Nephron progenitor cell (in vitro differentiated cells): ENCODE results near the gene NR4A1.

Experiments used
- DNase-seq: peaks from one replicate; pipeline ENCODE4 v3.0.0; 2021
- H3K27ac Mint-ChIP-seq: 2 replicates; pipeline ENCODE4 v1.8.0; 2021; ENCODE audit warnings: mild to moderate bottlenecking, moderate library complexity, mixed read lengths
- H3K27me3 Mint-ChIP-seq: 2 replicates; pipeline ENCODE4 v1.8.0; 2021; ENCODE audit warnings: mild to moderate bottlenecking, low read depth, mixed read lengths; ENCODE audit not compliant: poor library complexity
- H3K36me3 Mint-ChIP-seq: 2 replicates; pipeline ENCODE4 v1.8.0; 2021; ENCODE audit warnings: low read depth, mixed read lengths
- H3K4me1 Mint-ChIP-seq: 2 replicates; pipeline ENCODE4 v1.8.0; 2021; ENCODE audit warnings: mixed read lengths
- H3K4me3 Mint-ChIP-seq: 2 replicates; pipeline ENCODE4 v1.8.0; 2021; ENCODE audit warnings: mild to moderate bottlenecking, moderate library complexity, mixed read lengths
- H3K9me3 Mint-ChIP-seq: 2 replicates; pipeline ENCODE4 v1.8.0; 2021; ENCODE audit warnings: mild to moderate bottlenecking, moderate library complexity, mixed read lengths
- TF ChIP-seq, protein P1 (sequence below): fragments of 200-600 bp; sonication (generic); IDR thresholded peaks from 2 replicates; pipeline ENCODE4 v1.5.0; 2021; ENCODE audit warnings: antibody characterized with exemption

Gene NR4A1

GRCh38 chr12:52049286-52049685 lies 2.0 kb upstream of the NR4A1 start:
- H3K27me3 Mint-ChIP-seq = peaks cover 21% of the 10 kb centered on the region
- no peak for DNase-seq
- TF ChIP-seq, protein P1, sequence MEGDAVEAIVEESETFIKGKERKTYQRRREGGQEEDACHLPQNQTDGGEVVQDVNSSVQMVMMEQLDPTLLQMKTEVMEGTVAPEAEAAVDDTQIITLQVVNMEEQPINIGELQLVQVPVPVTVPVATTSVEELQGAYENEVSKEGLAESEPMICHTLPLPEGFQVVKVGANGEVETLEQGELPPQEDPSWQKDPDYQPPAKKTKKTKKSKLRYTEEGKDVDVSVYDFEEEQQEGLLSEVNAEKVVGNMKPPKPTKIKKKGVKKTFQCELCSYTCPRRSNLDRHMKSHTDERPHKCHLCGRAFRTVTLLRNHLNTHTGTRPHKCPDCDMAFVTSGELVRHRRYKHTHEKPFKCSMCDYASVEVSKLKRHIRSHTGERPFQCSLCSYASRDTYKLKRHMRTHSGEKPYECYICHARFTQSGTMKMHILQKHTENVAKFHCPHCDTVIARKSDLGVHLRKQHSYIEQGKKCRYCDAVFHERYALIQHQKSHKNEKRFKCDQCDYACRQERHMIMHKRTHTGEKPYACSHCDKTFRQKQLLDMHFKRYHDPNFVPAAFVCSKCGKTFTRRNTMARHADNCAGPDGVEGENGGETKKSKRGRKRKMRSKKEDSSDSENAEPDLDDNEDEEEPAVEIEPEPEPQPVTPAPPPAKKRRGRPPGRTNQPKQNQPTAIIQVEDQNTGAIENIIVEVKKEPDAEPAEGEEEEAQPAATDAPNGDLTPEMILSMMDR = no peak
- no peak overlapping the region for H3K27ac Mint-ChIP-seq
- H3K36me3 Mint-ChIP-seq = no peaks in the 10 kb centered on the region
- H3K9me3 Mint-ChIP-seq = no peaks in the 10 kb centered on the region
- peaks cover 32% of the 10 kb centered on the region for H3K4me1 Mint-ChIP-seq
- peak overlapping the region; percentile 87 for H3K4me3 Mint-ChIP-seq

GRCh38 chr12:52049688-52050087 lies 1.6 kb upstream of the NR4A1 start:
- TF ChIP-seq, protein P1 = no peak
- Mint-ChIP-seq H3K4me3 (peak overlapping the region; percentile 87), H3K27ac (no peak overlapping the region), H3K4me1 (peaks cover 32% of the 10 kb centered on the region), H3K36me3 (no peaks in the 10 kb centered on the region), H3K27me3 (peaks cover 21% of the 10 kb centered on the region), H3K9me3 (no peaks in the 10 kb centered on the region)
- DNase-seq = no peak

- no peak for DNase-seq
- Mint-ChIP-seq H3K27ac (peak overlapping the region; percentile 83), H3K4me1 (peaks cover 32% of the 10 kb centered on the region)
Measured at GRCh38 chr12:52050116-52050757, 1.0 kb upstream of the NR4A1 start.

DNA sequence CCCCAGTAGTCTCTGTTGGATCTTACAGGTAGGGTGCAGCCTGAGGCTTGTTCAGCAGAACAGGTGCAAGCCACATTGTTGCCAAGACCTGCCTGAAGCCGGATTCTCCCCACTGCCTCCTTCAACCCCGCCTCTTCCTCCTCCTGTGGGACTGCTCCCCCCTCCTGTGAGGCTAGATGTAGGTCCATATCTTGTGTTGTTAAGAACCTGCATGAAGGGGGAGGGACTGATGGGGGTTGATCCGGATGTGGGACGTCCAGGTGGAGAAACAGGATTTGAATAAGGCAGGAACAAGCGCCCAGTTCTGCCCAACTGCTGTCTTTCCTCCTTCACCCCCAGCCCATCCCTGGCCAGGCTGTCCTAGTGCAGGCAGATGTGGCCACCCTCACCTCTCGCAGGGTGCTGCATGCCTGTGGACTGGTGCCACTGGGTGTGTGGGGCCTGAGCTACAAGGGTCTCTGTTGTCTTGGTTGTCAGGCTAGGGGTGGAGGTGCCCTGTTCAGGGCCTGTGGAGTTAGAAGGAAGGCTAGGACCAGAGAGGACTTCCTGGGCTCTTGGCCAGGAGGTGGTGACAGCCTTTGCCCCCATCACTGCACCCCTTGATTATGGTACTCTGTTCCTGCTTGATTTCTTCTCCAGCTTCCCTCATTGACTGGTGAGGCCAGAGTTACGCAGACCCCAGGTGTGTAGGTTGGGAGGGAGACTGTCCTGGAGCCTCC lies 1.4 kb downstream of the NR4A1 start:
- Mint-ChIP-seq H3K4me1 (peaks cover 32% of the 10 kb centered on the region), H3K27ac (no peak overlapping the region), H3K9me3 (no peaks in the 10 kb centered on the region), H3K36me3 (no peaks in the 10 kb centered on the region), H3K27me3 (peaks cover 21% of the 10 kb centered on the region), H3K4me3 (peak overlapping the region; percentile 87)
- TF ChIP-seq, protein P1 = no peak
- no peak for DNase-seq

More at GRCh38 chr12:52050116-52050757, 1.0 kb upstream of the NR4A1 start:
- Mint-ChIP-seq H3K36me3 (no peaks in the 10 kb centered on the region), H3K4me3 (peak overlapping the region; percentile 87), H3K9me3 (no peaks in the 10 kb centered on the region), H3K27me3 (peaks cover 21% of the 10 kb centered on the region)
- TF ChIP-seq, protein P1 = no peak

- H3K27ac Mint-ChIP-seq = no peak overlapping the region
- peaks cover 32% of the 10 kb centered on the region for H3K4me1 Mint-ChIP-seq
- H3K27me3 Mint-ChIP-seq = peaks cover 21% of the 10 kb centered on the region
- DNase-seq = no peak
- TF ChIP-seq, protein P1 = no peak
- no peak overlapping the region for H3K4me3 Mint-ChIP-seq
- H3K9me3 Mint-ChIP-seq = no peaks in the 10 kb centered on the region
- no peaks in the 10 kb centered on the region for H3K36me3 Mint-ChIP-seq
Measured at GRCh38 chr12:52053536-52054209, 2.4 kb downstream of the NR4A1 start.
